Lower leg skin (tissue), 4 donors: Measurements from ENCODE around the gene CCL22. TPM values are rescaled to one million over a fixed set of nuclear protein-coding genes. Genes with fewer than 3 reads are reported as not detected.

Experiments
- DNase-seq, 2 donors: peaks; one replicate each; pipeline ENCODE4 v3.0.0-alpha.2; 2019; ENCODE audit warnings: low spot score in 2 of 2
- H3K4me3 ChIP-seq: fragments of 200-600 bp; sonication (generic); 2 replicates; pipeline ENCODE4 v1.5.1; 2017; ENCODE audit warnings: mild to moderate bottlenecking, low read depth; ENCODE audit not compliant: poor library complexity, severe bottlenecking
- CTCF ChIP-seq, 3 donors: fragments of 450-650 bp; IDR thresholded peaks; one replicate each; pipeline ENCODE4 v1.5.1; 2016; ENCODE audit warnings: antibody characterized with exemption in 3 of 3, mild to moderate bottlenecking in 3 of 3, moderate library complexity in 2 of 3
- POLR2A ChIP-seq, 2 donors: fragments of 450-650 bp; IDR thresholded peaks; one replicate each; pipeline ENCODE4 v1.6.1; 2016 to 2017; ENCODE audit warnings: antibody characterized with exemption in 2 of 2, mild to moderate bottlenecking in 1 of 2, moderate library complexity in 1 of 2
- WGBS, 2 donors: methylation state at CpG; one replicate each; pipeline ENCODE4 v1.1.5; 2018; 5-methylcytosine and 5-hydroxymethylcytosine counted together
- intact Hi-C: fragments of 100-400 bp; cut with DNase I; formaldehyde crosslinking; loops from one replicate; pipeline ENCODE4 v1.15.0; 2023; ENCODE audit warnings: low total_unique reads
- total RNA-seq, 4 donors: library from RNA; depleted of rRNA; stranded (reverse); fragments of >200 nt; gene quantifications; one replicate each; pipeline ENCODE4 v1.1.0, GENCODE V29; 2016

The CCL22 gene
- total RNA-seq, 4 donors from 2014 or later: 0.99 to 10.1 (median 2.0) TPM

- no peak for TF ChIP-seq CTCF (IDR thresholded peaks at IDR 0.05)
- no peak for TF ChIP-seq POLR2A (IDR thresholded peaks at IDR 0.05)
- intact Hi-C loops: no loop called here
- DNase-seq: peak in 1 of 2 donors; percentile 75
- no peak overlapping the region for H3K4me3 ChIP-seq
- 45 to 68% methylated on average over 3 of the region's 3 CpGs for WGBS, 2 donors
These were observed 42.1 kb upstream of the CCL22 start for GRCh38 chr16:57316390-57317017.

GRCh38 chr16:57318240-57318970 is 40.2 kb upstream of the CCL22 start:
- peak in 1 of 2 donors; percentile 65 for DNase-seq
- WGBS, 2 donors: 81 to 85% methylated on average over 13 of the region's 13 CpGs
- intact Hi-C loops: no loop called here
- TF ChIP-seq CTCF (IDR thresholded peaks at IDR 0.05): no peak
- TF ChIP-seq POLR2A (IDR thresholded peaks at IDR 0.05): no peak
- no peak overlapping the region for H3K4me3 ChIP-seq

GRCh38 chr16:57319646-57320045 is 38.9 kb upstream of the CCL22 start:
- intact Hi-C loops: no loop called here
- no peak for TF ChIP-seq POLR2A (IDR thresholded peaks at IDR 0.05)
- no peak for TF ChIP-seq CTCF (IDR thresholded peaks at IDR 0.05)
- H3K4me3 ChIP-seq: no peak overlapping the region
- DNase-seq: no peak
- 77 to 78% methylated on average over 2 of the region's 2 CpGs for WGBS, 2 donors

- WGBS, 2 donors: 62 to 72% methylated on average over 2 of the region's 2 CpGs
- intact Hi-C loops: no loop called here
- no peak for TF ChIP-seq POLR2A (IDR thresholded peaks at IDR 0.05)
- no peak for TF ChIP-seq CTCF (IDR thresholded peaks at IDR 0.05)
- H3K4me3 ChIP-seq: no peak overlapping the region
- DNase-seq: no peak
These were observed 33.8 kb upstream of the CCL22 start for GRCh38 chr16:57324749-57325148.

- WGBS, 2 donors: 68 to 75% methylated on average over 1 of the region's 1 CpG
- no peak overlapping the region for H3K4me3 ChIP-seq
- intact Hi-C loops: no loop called here
- TF ChIP-seq CTCF (IDR thresholded peaks at IDR 0.05): no peak
- no peak for DNase-seq
These were observed 33.1 kb upstream of the CCL22 start for GRCh38 chr16:57325458-57325857.
